Rectal smooth muscle tissue (tissue), 1 donor: ENCODE measurements around the gene AOC2.
"Not testable (repeated sequence)": the region's sequence is repeated elsewhere in the genome, so short reads cannot be mapped to it uniquely, and the experiment has no call there.

ENCODE experiments used
- H3K27ac ChIP-seq: one replicate; pipeline ENCODE4 v1.7.0; 2013; ENCODE audit warnings: low read depth, low read length, inconsistent platforms
- H3K27me3 ChIP-seq: one replicate; pipeline ENCODE4 v1.7.0; 2013; ENCODE audit warnings: low read length; ENCODE audit not compliant: control insufficient read depth, insufficient read depth
- H3K36me3 ChIP-seq: one replicate; pipeline ENCODE4 v1.7.0; 2013; ENCODE audit warnings: low read length; ENCODE audit not compliant: control insufficient read depth, insufficient read depth
- H3K4me1 ChIP-seq: one replicate; pipeline ENCODE4 v1.7.0; 2013; ENCODE audit warnings: low read length; ENCODE audit not compliant: control insufficient read depth, insufficient read depth
- H3K4me3 ChIP-seq: one replicate; pipeline ENCODE4 v1.7.0; 2013; ENCODE audit warnings: low read length
- H3K9ac ChIP-seq: one replicate; pipeline ENCODE4 v1.7.0; 2013; ENCODE audit warnings: low read length

Gene AOC2

DNA sequence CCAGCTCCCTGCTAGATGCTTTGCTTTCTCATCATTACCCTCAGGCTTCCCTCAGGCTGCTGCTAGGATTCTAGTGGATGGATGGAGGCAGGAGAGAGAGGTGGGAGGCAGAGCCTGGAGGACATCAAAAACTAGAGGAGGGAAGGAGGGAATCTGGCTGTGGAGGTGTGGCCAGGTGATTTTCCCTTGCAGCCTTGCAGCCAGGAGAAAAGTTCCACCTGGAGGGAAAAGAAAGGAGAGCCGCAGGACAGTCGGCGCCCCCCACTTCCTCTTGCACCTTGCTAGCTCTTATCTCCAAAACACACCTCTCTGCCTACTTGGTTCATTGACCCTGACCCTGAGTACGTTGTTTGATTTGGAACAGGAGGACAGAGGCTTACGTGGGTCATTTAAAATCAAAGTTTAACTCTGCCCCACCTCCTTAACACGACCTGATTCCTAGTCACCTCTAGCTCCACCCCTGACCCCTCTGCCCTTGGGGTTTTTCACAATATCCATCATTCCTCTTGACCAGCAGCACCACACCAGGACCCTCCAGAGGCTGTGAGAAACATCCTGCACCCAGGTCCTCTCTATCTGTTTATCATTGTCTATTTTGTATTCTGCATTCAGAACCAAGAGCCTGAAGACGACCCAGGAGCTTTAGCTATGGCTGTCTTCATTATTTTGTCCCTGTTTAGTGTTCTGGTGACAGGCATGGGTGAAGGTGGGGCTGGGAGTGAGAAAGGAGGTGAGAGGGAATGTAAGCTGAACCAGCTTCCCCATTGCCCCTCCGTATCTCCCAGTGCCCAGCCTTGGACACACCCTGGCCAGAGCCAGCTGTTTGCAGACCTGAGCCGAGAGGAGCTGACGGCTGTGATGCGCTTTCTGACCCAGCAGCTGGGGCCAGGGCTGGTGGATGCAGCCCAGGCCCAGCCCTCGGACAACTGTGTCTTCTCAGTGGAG, 22.5 kb downstream of the AOC2 start:
- Histone ChIP-seq H3K4me1 (no peaks in the 10 kb centered on the region), H3K9ac (no peak overlapping the region), H3K36me3 (no peaks in the 10 kb centered on the region), H3K27me3 (no peaks in the 10 kb centered on the region), H3K4me3 (no peak overlapping the region), H3K27ac (no peak overlapping the region)

- H3K27ac ChIP-seq, H3K36me3 ChIP-seq, H3K4me3 ChIP-seq, H3K27me3 ChIP-seq, H3K9ac ChIP-seq, H3K4me1 ChIP-seq: not testable (repeated sequence)
These were observed 23.4 kb downstream of the AOC2 start for GRCh38 chr17:42867694-42868261.

DNA sequence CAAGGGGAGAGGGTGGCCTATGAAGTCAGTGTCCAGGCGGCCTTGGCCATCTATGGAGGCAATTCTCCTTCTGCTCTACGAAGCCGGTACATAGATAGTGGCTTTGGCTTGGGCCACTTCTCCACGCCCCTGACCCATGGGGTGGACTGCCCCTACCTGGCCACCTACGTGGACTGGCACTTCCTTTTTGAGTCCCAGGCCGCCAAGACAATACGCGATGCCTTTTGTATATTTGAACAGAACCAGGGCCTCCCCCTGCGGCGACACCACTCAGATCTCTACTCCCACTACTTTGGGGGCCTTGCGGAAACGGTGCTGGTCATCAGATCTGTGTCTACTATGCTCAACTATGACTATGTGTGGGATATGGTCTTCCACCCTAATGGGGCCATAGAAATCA, 24.0 kb downstream of the AOC2 start:
- Histone ChIP-seq H3K4me1 (no peaks in the 10 kb centered on the region), H3K27me3 (no peaks in the 10 kb centered on the region), H3K9ac (no peak overlapping the region), H3K36me3 (no peaks in the 10 kb centered on the region), H3K27ac (no peak overlapping the region), H3K4me3 (no peak overlapping the region)

- Histone ChIP-seq H3K36me3 (no peaks in the 10 kb centered on the region), H3K27ac (no peak overlapping the region), H3K27me3 (no peaks in the 10 kb centered on the region), H3K4me3 (no peak overlapping the region), H3K9ac (no peak overlapping the region), H3K4me1 (no peaks in the 10 kb centered on the region)
These were observed 27.3 kb downstream of the AOC2 start for GRCh38 chr17:42871647-42872046.

DNA sequence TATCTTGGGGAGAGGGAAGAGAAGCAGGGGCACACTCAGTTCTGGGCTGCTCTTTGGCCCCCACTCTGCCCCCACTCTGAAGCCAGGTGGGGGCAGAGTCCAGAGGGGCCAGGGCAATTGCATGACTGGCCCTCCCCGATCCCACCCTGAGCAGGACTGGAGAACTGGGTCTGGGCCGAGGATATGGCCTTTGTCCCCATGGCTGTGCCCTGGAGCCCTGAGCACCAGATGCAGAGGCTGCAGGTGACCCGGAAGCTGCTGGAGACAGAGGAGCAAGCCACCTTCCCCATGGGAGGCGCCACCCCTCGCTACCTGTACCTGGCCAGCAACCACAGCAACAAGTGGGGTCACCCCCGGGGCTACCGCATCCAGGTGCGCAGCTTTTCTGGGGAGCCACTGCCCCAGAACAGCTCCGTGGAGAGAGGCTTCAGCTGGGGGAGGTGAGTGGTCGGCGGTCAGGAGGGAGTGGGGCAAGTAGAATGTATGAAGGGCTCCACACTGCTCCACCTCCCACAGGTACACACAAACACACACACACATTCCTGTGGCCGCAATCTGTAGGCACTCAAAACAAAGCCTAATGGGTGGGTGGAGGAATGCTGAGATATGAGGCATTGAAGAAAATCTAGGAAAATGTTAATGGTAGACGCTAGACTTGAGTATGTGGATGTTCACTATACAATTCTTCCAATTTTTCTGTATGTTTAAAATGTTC, 28.0 kb downstream of the AOC2 start:
- Histone ChIP-seq H3K4me3 (no peak overlapping the region), H3K36me3 (no peaks in the 10 kb centered on the region), H3K27me3 (no peaks in the 10 kb centered on the region), H3K9ac (no peak overlapping the region), H3K27ac (no peak overlapping the region), H3K4me1 (no peaks in the 10 kb centered on the region)

DNA sequence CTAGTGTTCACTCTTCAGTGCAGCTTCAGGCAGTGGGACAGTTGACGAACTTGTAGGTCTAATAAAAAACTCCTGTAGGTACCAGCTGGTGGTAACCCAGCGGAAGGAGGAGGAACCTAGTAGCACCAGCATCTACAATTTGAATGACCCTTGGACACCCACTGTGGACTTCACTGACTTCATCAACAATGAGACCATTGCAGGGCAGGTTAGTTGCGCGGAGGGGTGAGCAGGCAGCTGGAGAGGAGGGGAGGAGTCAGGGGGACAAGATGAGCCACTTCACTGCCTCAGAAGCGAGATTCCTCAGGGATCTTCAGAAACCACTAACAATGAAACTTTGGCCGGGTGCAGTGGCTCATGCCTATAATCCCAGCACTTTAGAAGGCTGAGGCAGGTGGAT, 28.9 kb downstream of the AOC2 start:
- Histone ChIP-seq H3K4me1 (no peaks in the 10 kb centered on the region), H3K9ac (no peak overlapping the region), H3K27me3 (no peaks in the 10 kb centered on the region), H3K27ac (no peak overlapping the region), H3K4me3 (no peak overlapping the region), H3K36me3 (no peaks in the 10 kb centered on the region)

DNA sequence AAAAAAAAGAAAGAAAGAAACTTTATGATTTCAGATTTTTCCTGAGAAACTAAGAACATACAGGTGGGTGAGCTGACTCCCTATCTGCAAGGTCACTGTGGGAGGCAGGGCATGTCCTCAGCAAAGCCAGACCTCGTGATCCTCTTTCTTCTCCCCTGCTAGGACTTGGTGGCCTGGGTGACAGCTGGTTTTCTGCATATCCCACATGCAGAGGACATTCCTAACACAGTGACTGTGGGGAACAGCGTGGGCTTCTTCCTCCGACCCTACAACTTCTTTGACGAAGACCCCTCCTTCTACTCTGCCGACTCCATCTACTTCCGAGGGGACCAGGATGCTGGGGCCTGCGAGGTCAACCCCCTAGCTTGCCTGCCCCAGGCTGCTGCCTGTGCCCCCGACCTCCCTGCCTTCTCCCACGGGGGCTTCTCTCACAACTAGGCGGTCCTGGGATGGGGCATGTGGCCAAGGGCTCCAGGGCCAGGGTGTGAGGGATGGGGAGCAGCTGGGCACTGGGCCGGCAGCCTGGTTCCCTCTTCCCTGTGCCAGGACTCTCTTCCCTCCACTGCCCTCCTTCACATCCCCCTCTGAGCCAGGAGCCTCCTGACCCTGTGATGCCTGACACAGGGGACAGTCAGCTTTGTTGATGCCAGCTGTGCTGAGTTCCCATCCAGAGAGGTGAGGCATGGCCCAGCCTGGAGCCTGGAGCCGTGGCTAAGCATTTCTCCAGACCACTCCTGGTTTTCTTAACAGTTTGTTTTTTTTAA, 29.7 kb downstream of the AOC2 start:
- H3K9ac ChIP-seq, H3K4me1 ChIP-seq, H3K27me3 ChIP-seq, H3K27ac ChIP-seq, H3K4me3 ChIP-seq, H3K36me3 ChIP-seq: not testable (repeated sequence)

DNA sequence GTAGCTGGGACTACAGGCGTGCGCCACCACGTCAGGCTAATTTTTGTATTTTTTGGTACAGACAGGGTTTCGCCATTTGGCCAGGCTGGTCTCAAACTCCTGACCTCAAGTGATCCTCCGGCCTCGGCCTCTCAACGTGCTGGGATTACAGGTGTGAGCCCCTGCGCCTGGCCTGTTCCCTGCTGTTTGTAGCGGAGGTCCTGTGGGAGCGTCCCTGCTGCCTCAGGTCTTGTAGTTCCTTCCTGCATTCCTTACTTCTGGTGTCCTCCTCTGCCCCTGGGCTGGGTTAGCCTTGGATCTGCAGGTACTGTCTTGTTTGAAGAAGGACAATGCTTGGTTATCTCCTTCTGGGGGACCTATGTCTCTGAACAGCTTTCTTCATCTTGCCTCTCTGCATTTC, 32.7 kb downstream of the AOC2 start:
- Histone ChIP-seq H3K4me1 (no peaks in the 10 kb centered on the region), H3K27ac (no peak overlapping the region), H3K4me3 (no peak overlapping the region), H3K27me3 (no peaks in the 10 kb centered on the region), H3K9ac (no peak overlapping the region), H3K36me3 (no peaks in the 10 kb centered on the region)

DNA sequence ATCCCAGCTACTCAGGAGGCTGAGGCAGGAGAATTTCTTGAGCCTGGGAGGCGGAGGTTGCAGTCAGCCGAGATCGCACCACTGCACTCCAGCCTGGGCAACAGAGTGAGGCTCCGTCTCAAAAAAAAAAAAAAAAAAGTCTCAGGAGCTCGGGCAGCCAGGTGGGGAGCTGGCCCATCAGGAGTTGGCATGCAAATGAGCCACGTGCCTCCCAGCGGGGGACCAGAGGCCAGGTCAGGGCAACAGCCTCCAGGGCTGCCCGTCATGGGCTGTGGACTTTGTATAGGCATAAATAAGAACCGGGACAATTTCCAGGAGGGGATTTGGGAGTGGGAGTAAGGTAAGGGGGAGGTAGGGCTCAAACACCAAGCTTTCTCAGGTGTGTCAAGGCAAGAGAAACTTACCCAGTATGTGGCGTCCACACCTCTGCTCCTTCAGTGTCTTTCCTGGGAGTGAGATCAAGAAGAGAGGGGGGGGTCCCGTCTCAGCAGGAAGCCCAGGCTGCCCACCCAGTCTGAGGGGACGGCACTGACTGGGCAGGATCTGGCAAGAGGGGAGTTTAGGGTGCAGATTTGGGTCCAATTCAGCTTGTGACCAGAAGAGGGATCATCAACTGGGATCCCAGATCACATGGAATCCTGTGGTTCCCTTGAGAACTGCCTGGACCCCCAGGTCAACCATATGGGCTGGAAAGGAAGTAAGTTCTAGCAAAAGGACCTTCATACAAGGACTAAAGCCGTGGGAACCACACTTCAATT, 33.9 kb downstream of the AOC2 start:
- Histone ChIP-seq H3K4me3 (no peak overlapping the region), H3K9ac (no peak overlapping the region), H3K27me3 (no peaks in the 10 kb centered on the region), H3K27ac (no peak overlapping the region), H3K4me1 (no peaks in the 10 kb centered on the region), H3K36me3 (no peaks in the 10 kb centered on the region)

GRCh38 chr17:42878924-42879595, 34.7 kb downstream of the AOC2 start:
- H3K36me3 ChIP-seq, result no peaks in the 10 kb centered on the region
- H3K4me3 ChIP-seq, result no peak overlapping the region
- no peak overlapping the region for H3K9ac ChIP-seq
- no peaks in the 10 kb centered on the region for H3K4me1 ChIP-seq
- H3K27me3 ChIP-seq, result no peaks in the 10 kb centered on the region
- no peak overlapping the region for H3K27ac ChIP-seq

- Histone ChIP-seq H3K27me3 (no peaks in the 10 kb centered on the region), H3K9ac (no peak overlapping the region)
These were observed 35.2 kb downstream of the AOC2 start for GRCh38 chr17:42879596-42879985.

More at GRCh38 chr17:42879596-42879985, 35.2 kb downstream of the AOC2 start:
- no peaks in the 10 kb centered on the region for H3K4me1 ChIP-seq
- no peak overlapping the region for H3K27ac ChIP-seq
- H3K4me3 ChIP-seq, result no peak overlapping the region
- H3K36me3 ChIP-seq, result no peaks in the 10 kb centered on the region
